Activated T-cell treated with anti-CD3 and anti-CD28 coated beads, Interleukin-2, amount 50 U/mL, for 24 hours (primary cell): ENCODE measurements around the gene VDR.
"Not testable (repeated sequence)": the region's sequence is repeated elsewhere in the genome, so short reads cannot be mapped to it uniquely, and the experiment has no call there.

Experiments
- DNase-seq: peaks from one replicate; pipeline ENCODE4 v3.0.0-alpha.2; 2020
- H3K27ac Mint-ChIP-seq: 2 replicates; pipeline ENCODE4 v1.8.0; 2020; ENCODE audit warnings: mild to moderate bottlenecking, mixed read lengths
- H3K27me3 Mint-ChIP-seq: 2 replicates; pipeline ENCODE4 v1.8.0; 2020; ENCODE audit warnings: mixed read lengths
- H3K36me3 Mint-ChIP-seq: 2 replicates; pipeline ENCODE4 v1.8.0; 2020; ENCODE audit warnings: low read depth, mixed read lengths
- H3K4me1 Mint-ChIP-seq: 2 replicates; pipeline ENCODE4 v1.8.0; 2020; ENCODE audit warnings: low read depth, mixed read lengths
- H3K4me3 Mint-ChIP-seq: 2 replicates; pipeline ENCODE4 v1.8.0; 2020; ENCODE audit warnings: mild to moderate bottlenecking, moderate library complexity, mixed read lengths
- H3K9me3 Mint-ChIP-seq: 2 replicates; pipeline ENCODE4 v1.8.0; 2020; ENCODE audit warnings: mixed read lengths

The VDR gene

DNA sequence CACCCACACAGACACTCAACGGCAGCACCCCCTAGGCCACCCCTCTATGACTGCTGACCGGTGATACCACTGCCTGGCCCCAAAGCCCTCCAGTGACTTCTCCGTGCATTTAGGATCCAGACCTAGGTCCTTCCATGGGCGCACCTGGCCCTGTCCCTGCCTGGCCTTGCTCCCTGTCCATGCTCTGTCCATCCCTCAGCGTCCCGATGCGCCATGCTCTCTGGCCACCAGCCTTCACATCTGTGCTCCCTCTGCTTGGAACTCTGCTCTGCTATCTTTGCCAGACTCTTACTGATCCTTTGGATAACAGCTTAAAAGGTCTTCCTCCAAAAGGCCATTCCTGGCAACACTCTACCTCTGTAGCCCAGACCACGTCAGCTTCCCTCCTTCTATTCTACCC lies 59.7 kb downstream of the VDR start:
- no peaks in the 10 kb centered on the region for H3K27me3 Mint-ChIP-seq
- peaks cover 16% of the 10 kb centered on the region for H3K4me1 Mint-ChIP-seq
- no peak for DNase-seq
- peak overlapping the region; percentile 7 for H3K27ac Mint-ChIP-seq
- peaks cover 75% of the 10 kb centered on the region for H3K36me3 Mint-ChIP-seq
- no peaks in the 10 kb centered on the region for H3K9me3 Mint-ChIP-seq
- no peak overlapping the region for H3K4me3 Mint-ChIP-seq

DNA sequence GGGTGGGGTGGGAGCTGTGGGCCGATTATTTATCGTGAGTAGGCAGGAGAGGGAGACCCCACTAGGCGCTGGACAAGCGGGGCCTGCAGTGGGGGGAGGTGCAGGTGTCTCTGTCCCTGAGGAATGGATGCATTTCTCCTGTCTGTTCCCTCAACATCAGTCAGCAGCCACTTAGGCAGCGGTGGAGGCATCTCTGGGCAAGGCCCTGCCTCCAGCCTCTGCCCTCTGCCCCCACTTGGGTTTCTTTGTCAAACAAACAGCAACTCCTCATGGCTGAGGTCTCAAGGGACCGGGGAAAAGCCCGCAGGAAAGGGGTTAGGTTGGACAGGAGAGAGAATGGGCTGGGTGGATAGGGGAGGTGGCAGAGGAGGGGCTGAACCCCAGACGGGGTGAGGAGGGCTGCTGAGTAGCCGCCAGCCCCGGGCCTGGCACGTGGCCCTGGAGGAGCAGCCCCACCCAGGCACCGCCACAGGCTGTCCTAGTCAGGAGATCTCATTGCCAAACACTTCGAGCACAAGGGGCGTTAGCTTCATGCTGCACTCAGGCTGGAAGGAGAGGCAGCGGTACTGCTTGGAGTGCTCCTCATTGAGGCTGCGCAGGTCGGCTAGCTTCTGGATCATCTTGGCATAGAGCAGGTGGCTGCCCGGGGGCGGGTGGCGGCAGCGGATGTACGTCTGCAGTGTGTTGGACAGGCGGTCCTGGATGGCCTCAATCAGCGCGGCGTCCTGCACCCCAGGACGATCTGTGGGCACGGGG lies 60.4 kb downstream of the VDR start:
- H3K4me3 Mint-ChIP-seq, result no peak overlapping the region
- peaks cover 16% of the 10 kb centered on the region for H3K4me1 Mint-ChIP-seq
- no peaks in the 10 kb centered on the region for H3K9me3 Mint-ChIP-seq
- peaks cover 70% of the 10 kb centered on the region for H3K36me3 Mint-ChIP-seq
- H3K27me3 Mint-ChIP-seq, result no peaks in the 10 kb centered on the region
- no peak for DNase-seq
- no peak overlapping the region for H3K27ac Mint-ChIP-seq

DNA sequence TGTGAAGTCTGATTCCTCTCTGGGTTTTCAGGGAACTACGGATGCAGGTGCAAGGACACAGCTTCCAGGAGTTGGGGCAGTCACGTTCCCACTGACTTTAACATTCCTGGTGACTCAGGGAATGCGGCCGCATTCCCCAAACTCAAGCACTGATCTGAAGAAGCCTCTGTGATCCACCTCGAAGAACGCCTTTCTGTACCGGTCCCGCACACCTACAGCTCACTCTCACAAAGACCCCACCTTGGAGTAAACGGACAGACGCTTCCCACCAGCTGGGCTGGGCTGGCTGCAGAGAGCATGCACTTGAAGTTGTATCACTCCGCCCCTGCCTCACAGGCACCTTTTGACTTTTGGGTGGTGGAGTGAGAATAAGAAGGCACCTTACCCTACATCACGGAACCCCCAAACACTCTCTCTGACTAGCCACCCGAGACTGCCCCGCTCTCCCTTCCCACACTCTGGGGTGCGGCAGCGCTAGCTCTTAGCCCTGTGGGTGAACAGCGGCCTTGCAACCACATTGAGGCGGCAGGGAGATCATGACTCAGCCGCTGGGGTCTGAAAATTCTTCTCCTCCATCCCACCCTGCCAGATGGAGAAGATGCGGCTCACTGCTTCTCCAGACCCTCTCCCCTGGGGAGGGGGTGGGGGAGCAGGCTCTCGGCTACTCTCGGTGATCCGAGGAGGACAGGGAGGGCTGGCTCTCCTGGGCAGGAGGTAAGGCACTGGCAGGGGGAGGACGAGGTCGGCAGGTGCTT lies 61.4 kb downstream of the VDR start:
- H3K9me3 Mint-ChIP-seq, result no peaks in the 10 kb centered on the region
- DNase-seq, result no peak
- peaks cover 61% of the 10 kb centered on the region for H3K36me3 Mint-ChIP-seq
- no peak overlapping the region for H3K4me3 Mint-ChIP-seq
- peak overlapping the region; percentile 56 for H3K27ac Mint-ChIP-seq
- H3K4me1 Mint-ChIP-seq, result peaks cover 20% of the 10 kb centered on the region
- H3K27me3 Mint-ChIP-seq, result no peaks in the 10 kb centered on the region

DNA sequence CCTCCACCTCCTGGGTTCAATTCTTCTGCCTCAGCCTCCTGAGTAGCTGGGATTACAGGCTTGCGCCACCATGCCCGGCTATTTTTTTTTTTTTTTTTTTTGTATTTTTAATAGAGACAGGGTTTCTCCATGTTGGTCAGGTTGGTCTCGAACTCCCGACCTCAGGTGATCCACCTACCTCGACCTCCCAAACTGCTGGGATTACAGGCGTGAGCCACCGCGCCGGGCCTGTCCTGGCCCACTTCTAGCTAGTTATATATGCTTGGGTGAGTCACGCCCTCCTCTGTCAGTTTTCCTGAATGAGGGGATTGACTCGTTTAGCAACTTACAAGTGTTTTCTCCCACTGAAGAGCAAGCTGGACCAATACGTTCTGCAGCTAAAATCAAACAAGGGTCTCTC lies 62.3 kb downstream of the VDR start:
- not testable (repeated sequence) for H3K4me3 Mint-ChIP-seq, DNase-seq, H3K9me3 Mint-ChIP-seq, H3K27ac Mint-ChIP-seq, H3K27me3 Mint-ChIP-seq
- Mint-ChIP-seq H3K4me1 (peaks cover 29% of the 10 kb centered on the region), H3K36me3 (peaks cover 55% of the 10 kb centered on the region)

- H3K4me3 Mint-ChIP-seq, result no peak overlapping the region
- no peaks in the 10 kb centered on the region for H3K27me3 Mint-ChIP-seq
- no peak for DNase-seq
- no peaks in the 10 kb centered on the region for H3K9me3 Mint-ChIP-seq
- peak overlapping the region; percentile 57 for H3K27ac Mint-ChIP-seq
- peaks cover 49% of the 10 kb centered on the region for H3K36me3 Mint-ChIP-seq
- peaks cover 35% of the 10 kb centered on the region for H3K4me1 Mint-ChIP-seq
Measured at GRCh38 chr12:47841910-47842309, 62.9 kb downstream of the VDR start.

GRCh38 chr12:47841501-47841900 lies 63.3 kb downstream of the VDR start:
- H3K36me3 Mint-ChIP-seq, result peaks cover 45% of the 10 kb centered on the region
- peaks cover 39% of the 10 kb centered on the region for H3K4me1 Mint-ChIP-seq
- no peaks in the 10 kb centered on the region for H3K27me3 Mint-ChIP-seq
- DNase-seq, result no peak
- no peaks in the 10 kb centered on the region for H3K9me3 Mint-ChIP-seq
- no peak overlapping the region for H3K27ac Mint-ChIP-seq
- no peak overlapping the region for H3K4me3 Mint-ChIP-seq

DNA sequence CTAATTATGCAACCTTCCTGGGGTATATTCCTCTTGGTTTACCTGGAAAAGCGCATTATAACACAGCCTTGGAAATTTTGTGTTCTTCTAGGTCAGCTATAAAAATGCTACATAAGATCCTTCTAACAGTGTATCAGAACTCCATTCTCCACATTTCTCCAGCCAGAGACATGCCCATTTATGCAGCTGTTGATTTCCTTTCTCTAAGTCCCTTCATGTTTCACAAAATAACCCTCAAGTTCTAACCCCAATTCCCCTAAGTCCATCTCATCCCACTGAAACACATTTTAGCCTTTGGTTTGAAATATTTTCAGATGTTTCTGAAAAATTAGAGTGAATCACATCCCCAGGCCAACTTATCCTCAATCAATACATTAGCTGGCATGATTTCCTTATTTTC lies 64.2 kb downstream of the VDR start:
- Mint-ChIP-seq H3K27me3 (no peaks in the 10 kb centered on the region), H3K9me3 (no peaks in the 10 kb centered on the region), H3K4me1 (peaks cover 48% of the 10 kb centered on the region), H3K27ac (peak overlapping the region; percentile 37), H3K36me3 (peaks cover 36% of the 10 kb centered on the region), H3K4me3 (no peak overlapping the region)
- DNase-seq, result no peak

DNA sequence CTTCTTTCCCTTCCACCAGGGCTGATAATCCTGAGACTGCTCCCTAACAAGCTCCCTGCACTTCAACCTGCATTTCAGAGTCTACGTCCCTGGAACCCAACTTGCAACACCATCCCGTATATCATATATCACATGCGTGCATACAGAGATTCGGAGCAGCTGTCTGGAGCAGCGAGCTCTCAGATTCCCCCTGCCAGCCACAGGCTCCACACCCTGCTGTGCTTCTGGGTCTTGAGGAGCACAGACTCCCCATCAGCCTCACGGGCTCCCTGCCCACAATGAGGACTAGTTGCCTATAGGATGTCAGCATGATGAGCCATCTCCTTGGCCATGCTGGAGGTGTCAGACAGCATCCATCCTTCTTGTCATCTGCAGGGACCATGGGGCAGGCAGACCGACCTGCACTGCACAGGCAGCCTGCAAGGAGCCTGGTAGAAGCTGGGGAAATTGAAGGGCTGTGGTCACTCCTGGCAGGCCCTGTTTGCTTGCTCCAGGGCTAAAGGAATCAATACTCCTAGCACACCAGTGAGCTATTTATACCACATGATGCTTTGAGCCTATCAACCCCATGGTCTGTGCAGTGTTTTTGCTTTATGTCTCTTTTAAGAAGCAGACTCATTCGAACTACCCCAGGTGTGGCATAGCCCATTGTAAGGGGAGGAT lies 65.4 kb downstream of the VDR start:
- no peaks in the 10 kb centered on the region for H3K9me3 Mint-ChIP-seq
- H3K36me3 Mint-ChIP-seq, result peaks cover 23% of the 10 kb centered on the region
- no peak for DNase-seq
- H3K27me3 Mint-ChIP-seq, result no peaks in the 10 kb centered on the region
- peaks cover 59% of the 10 kb centered on the region for H3K4me1 Mint-ChIP-seq
- H3K4me3 Mint-ChIP-seq, result no peak overlapping the region
- peak overlapping the region; percentile 18 for H3K27ac Mint-ChIP-seq

GRCh38 chr12:47838286-47838931 lies 66.4 kb downstream of the VDR start:
- peak overlapping the region; percentile 38 for H3K27ac Mint-ChIP-seq
- peak; percentile 56 for DNase-seq
- H3K9me3 Mint-ChIP-seq, result no peaks in the 10 kb centered on the region
- no peak overlapping the region for H3K4me3 Mint-ChIP-seq
- H3K36me3 Mint-ChIP-seq, result peaks cover 14% of the 10 kb centered on the region
- peaks cover 67% of the 10 kb centered on the region for H3K4me1 Mint-ChIP-seq
- no peaks in the 10 kb centered on the region for H3K27me3 Mint-ChIP-seq

GRCh38 chr12:47837190-47838171 lies 67.3 kb downstream of the VDR start:
- DNase-seq, result peak; percentile 78
- no peak overlapping the region for H3K4me3 Mint-ChIP-seq
- H3K27ac Mint-ChIP-seq, result peak overlapping the region; percentile 55

DNA sequence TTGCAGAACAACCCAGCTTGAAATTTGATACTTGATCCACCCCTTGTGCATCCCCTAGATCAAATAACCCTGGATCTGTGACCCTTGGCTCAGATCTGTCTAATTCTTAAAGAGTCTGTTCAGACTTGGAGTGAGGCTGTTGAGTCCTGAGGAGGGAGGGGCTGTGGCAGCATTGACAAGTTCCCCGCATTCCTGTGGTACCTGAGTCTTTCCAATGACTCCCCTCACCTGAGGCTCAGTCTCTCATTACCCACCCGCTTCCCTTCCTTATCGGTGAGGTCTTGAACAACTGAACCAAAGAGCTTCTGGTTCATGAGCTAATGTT lies 69.0 kb downstream of the VDR start:
- no peak overlapping the region for H3K4me3 Mint-ChIP-seq
- no peaks in the 10 kb centered on the region for H3K36me3 Mint-ChIP-seq
- H3K9me3 Mint-ChIP-seq, result no peaks in the 10 kb centered on the region
- H3K27ac Mint-ChIP-seq, result peak overlapping the region; percentile 97
- H3K4me1 Mint-ChIP-seq, result peaks cover 79% of the 10 kb centered on the region
- H3K27me3 Mint-ChIP-seq, result no peaks in the 10 kb centered on the region
- no peak for DNase-seq

More at GRCh38 chr12:47837190-47838171, 67.3 kb downstream of the VDR start:
- Mint-ChIP-seq H3K9me3 (no peaks in the 10 kb centered on the region), H3K4me1 (peaks cover 71% of the 10 kb centered on the region), H3K27me3 (no peaks in the 10 kb centered on the region), H3K36me3 (peaks cover 6% of the 10 kb centered on the region)

DNA sequence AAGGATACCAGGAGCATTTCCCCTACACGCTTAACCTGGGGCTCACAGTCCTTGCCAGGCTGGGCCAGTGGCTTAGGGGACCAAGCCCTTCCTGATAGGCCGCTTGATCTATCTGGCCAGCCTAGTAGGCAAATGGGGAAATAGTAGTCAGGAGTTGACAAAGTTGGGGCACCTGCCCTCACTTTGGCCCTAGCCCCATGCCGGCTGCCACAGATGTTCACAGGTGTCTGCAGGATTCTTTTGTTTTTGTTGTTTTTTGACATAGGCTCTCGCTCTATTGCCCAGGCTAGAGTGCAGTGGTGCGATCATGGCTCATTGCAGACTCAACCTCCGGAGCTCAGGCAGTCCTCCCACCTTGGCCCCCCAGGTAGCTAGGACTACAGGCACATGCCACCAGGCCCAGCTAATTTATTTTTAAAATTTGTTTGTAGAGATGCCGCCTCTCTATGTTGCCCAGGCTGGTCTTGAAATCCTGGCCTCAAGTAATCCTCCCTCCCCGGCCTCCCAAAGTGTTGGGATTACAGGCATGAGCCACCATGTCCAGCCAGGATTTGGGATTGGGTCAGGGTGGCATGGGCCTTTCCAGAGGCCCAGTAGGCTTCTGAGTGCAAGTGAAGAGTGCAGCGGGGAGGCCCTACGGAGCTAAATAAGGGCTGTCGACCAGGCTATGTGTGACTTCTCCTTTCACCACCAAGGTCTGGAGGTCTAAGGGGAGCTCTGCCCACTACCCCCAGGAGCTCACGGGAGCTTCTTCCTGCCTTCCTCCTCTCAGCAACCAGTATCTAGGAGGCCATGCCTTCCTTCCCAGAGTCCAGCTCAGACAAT lies 69.6 kb downstream of the VDR start:
- H3K27me3 Mint-ChIP-seq, result no peaks in the 10 kb centered on the region
- no peaks in the 10 kb centered on the region for H3K9me3 Mint-ChIP-seq
- H3K27ac Mint-ChIP-seq, result peak overlapping the region; percentile 97
- H3K36me3 Mint-ChIP-seq, result no peaks in the 10 kb centered on the region
- peaks cover 84% of the 10 kb centered on the region for H3K4me1 Mint-ChIP-seq
- DNase-seq, result no peak
- no peak overlapping the region for H3K4me3 Mint-ChIP-seq
